Measurements from ENCODE around the gene C1orf198. TPM values are rescaled to one million over a fixed set of nuclear protein-coding genes. Genes with fewer than 3 reads are reported as not detected.

The C1orf198 gene
- total RNA-seq, 1 donor from 2014 or later = 43.1 TPM

DNA sequence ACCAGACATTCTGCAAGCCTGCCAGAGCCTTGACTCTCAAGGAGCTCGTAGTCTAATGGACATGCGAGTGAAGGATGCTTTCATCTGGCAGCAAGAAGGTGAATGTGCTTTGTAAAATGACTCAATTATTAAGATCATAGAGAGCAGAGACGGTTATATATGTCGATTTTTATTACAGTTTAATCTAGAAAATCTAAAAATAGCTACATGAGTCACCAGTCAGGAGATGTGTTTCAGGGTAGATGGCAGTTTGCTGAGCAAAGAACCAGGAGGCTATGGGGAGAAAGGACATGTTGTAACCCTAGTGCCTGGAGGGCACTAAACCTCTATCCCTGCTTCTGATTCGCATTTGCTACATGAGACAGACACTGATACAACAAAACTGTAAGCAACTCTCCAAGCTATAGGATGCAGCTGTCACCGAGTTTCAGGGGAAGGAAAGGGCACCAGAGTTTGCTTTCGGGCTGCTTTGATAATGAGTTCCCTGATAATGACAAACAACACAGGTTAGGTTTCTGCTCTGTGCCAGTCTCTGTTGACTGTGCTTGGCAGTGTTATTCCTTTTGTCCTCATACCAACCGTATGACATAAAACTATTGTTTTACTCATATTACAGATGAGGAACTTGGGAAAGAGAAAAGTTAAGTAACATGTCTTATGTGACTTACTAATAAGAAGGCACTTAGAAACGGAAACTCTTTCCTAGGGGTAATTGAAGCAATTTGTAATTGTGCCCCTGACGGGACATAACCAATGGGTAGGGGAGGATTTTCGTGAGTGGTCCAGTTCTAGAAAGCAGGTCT lies 43.2 kb downstream of the C1orf198 start:
- DNase-seq = no peak
- intact Hi-C loops (cut with DNase I) = no loop called here
- peak; percentile 66 for ATAC-seq (ENCODE audit: poor library complexity)

DNA sequence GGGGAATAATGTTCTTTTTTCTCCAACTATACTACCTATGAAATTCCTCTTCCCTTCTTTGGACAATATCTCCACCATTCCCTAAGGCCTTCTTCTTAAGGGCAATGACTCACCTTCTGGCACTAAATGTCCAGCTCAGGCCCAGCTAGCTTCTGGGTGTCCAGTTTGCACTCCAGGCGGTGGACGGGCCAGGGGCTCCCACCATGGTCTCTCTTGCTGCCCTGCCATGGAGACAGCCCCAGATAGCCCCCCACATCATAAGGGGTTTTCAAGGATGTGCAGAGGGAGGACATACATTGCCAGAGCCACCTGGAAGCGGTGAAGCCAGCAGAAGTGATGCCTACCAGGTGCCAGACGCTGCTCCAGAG lies 43.8 kb downstream of the C1orf198 start:
- ATAC-seq (ENCODE audit: poor library complexity) (peak; percentile 2), DNase-seq (no peak)
- intact Hi-C loops (cut with DNase I) = no loop called here

DNA sequence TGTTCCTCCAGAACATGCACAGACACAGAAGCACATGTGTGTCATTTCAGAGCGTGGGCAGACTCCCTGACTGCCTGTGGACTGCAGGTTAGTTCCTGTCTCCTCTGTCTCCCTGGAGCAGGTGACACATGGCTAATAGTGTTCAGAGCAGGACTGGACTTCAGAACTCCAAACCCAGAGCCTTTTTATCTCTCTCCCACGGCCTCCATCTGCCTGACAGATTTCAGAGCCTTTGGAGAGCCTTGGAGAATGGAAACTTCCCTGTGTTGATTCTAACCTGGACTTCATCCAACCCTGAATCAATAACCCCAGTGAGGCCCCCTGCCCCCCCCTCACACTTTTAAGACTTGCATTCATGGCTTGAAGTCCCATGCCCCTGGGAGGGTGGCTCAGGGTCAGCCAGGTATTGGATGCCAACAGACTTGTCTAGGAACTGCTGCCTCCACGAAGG lies 44.4 kb downstream of the C1orf198 start:
- no peak for ATAC-seq (ENCODE audit: poor library complexity)
- no peak for DNase-seq
- intact Hi-C loops (cut with DNase I) = no loop called here

DNA sequence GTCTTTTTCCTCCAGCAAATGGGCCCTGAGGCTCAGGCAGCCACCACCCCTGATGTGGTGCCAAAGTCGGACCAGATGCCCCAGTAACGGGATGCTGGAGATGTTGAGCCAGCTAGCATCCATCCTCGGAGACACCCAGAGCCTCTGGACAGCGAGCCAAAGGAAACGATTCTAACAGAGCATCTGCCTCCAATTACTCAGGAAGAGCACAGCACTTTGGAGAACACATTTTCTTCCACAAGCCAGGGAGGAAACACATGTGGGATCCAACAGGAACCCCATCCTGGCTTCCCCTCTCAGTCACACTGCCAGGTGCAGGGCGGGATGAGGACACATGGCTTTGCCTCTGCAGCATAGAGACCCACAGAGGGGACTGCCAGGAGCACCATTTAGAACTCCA lies 44.9 kb downstream of the C1orf198 start:
- DNase-seq (peak; percentile 53), ATAC-seq (ENCODE audit: poor library complexity) (peak; percentile 10)
- intact Hi-C loops (cut with DNase I) = no loop called here

DNA sequence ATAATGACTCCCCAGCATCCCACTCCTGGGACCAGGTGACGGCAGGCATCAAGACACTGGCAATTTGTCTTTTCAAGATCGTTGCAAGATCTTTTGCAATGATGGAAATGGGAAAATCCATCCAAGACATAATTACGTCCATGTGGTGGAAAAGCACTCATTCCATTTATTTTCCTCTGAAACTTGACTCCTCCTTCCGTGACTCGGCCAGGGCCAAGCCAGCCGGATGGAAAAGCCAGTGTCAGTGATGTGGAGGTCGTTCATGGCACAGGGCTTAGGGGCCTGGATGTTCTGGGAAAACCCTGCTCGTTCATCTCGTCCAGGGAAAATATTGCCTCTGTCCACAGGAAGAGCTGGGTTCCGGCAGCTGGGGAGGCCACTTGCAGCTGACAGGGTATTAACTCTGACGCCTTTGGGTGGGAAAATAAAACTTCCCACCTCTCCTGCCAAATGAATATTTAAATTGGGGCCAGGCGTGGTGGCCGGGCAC lies 46.2 kb downstream of the C1orf198 start:
- ATAC-seq (ENCODE audit: poor library complexity) (no peak), DNase-seq (peak; percentile 50)
- intact Hi-C loops (cut with DNase I) = no loop called here

DNA sequence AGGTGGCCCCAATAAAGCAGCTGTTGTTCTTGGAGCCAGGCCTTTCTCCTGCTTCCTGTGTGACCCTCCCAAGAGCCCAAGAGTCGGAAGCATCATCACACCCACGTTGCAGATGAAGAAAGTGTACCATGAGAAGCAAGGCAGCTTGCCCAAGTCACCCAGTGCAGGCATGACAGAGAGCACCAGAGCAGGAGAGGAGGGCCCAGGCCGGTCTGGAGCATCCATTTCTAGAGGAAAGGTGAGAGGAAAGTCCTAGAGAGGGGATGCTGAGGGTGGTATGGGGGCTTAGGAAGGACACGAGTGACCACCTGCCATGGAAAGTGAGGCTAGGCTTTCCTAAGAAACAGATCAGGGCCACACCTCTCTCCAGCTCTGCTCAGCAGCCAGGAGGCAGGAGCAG lies 47.0 kb downstream of the C1orf198 start:
- no peak for ATAC-seq (ENCODE audit: poor library complexity)
- intact Hi-C loops (cut with DNase I) = no loop called here

DNA sequence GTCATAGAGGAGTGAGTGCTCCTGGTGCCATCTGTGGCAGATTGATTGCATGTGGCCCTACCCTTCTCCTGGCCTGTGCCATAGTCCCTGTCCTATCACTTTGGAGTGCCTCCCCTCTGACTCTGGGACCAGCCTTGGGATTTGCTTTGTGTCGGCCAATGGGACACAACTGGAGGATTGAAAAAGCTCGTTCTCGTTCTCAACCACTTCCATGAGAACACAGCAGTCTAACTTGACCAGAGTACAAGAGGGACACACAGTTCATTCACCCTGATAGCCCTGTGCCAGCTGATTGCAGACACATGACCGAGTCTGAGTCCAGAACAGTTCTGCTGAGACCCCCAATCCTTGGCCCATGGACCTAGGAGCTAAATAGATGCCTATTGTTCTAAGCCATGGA lies 47.8 kb downstream of the C1orf198 start:
- ATAC-seq (ENCODE audit: poor library complexity) (no peak), DNase-seq (no peak)
- intact Hi-C loops (cut with DNase I) = no loop called here

More for the DNA sequence above, 47.0 kb downstream of the C1orf198 start:
- no peak for DNase-seq

DNA sequence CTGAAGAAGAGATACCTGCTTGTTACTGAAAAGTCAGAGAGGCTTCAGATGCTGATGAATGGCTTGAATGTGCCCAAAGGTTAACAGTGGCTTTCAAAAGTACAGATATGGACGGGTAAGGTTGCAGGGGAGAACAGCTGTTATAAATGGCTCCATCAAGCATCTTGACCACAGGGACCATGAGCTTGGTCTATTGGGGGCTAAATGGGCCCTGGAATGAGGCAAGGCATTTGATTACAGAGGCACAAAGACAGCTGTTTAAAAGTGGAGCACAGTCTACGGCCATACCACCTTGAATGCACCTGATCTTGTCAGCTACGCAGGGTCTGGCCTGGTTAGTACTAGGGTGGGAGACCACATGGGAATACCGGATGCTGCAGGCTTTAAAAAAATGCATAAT lies 48.3 kb downstream of the C1orf198 start:
- DNase-seq = no peak
- intact Hi-C loops (cut with DNase I) = no loop called here
- ATAC-seq (ENCODE audit: poor library complexity) = no peak

DNA sequence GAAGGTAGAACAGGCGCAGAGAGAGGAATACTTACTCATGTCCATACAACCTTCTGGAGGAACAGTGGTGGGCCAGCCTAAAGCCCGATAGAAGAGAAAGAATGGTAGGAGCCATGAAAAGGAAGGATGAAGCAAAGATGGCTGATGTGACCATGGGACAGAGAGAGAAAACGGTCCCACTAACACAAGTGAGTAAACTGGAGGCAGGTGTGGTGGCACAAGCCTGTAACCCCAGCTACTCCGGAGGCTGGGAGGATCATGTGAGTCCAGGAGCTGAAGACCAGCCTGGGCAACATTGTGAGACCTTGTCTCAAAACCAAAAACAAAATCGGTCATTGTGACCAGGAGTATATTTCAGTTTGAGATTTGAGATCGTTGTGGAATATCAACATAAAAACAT lies 49.4 kb downstream of the C1orf198 start:
- DNase-seq = no peak
- intact Hi-C loops (cut with DNase I) = no loop called here
- no peak for ATAC-seq (ENCODE audit: poor library complexity)

DNA sequence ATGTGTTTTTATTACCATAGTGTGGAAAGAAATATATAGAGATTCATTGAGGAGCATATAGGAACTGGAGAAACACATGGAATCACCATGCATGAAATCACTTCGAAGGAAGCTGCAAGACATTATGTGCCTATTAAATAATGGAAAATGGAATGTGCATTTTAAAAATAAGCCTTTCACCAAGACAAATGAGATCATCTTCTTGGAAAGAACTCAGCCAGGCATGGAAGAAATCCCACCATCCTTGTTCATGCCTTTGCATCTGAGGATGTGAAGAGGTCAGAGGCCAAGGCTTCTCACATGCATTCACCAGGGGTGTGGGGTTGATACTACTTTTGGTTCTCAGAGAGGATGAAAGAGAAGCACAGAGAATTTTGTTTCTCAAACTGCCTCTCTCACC lies 50.0 kb downstream of the C1orf198 start:
- no peak for ATAC-seq (ENCODE audit: poor library complexity)
- intact Hi-C loops (cut with DNase I) = no loop called here

DNA sequence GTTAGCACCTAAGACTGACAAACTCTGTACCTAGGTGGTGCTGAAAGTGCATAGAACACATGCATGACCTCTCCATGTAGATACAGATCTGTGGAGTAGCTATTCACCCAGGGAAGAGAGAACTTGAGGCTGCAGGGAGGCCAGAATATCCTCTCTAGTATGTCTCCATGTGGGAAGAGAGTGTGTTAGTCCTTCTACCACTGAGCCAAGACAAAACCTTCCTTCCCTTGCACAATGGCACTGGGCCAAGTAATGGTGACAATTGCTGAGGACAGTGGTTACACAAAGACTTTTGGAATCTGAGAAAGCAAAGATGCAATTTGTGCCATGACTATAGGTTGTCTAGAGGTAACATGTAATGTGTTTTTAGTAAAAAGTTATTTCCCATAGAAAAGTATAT lies 52.3 kb downstream of the C1orf198 start:
- DNase-seq (no peak), ATAC-seq (ENCODE audit: poor library complexity) (no peak)
- intact Hi-C loops (cut with DNase I) = no loop called here

More for the DNA sequence above, 50.0 kb downstream of the C1orf198 start:
- DNase-seq = no peak

DNA sequence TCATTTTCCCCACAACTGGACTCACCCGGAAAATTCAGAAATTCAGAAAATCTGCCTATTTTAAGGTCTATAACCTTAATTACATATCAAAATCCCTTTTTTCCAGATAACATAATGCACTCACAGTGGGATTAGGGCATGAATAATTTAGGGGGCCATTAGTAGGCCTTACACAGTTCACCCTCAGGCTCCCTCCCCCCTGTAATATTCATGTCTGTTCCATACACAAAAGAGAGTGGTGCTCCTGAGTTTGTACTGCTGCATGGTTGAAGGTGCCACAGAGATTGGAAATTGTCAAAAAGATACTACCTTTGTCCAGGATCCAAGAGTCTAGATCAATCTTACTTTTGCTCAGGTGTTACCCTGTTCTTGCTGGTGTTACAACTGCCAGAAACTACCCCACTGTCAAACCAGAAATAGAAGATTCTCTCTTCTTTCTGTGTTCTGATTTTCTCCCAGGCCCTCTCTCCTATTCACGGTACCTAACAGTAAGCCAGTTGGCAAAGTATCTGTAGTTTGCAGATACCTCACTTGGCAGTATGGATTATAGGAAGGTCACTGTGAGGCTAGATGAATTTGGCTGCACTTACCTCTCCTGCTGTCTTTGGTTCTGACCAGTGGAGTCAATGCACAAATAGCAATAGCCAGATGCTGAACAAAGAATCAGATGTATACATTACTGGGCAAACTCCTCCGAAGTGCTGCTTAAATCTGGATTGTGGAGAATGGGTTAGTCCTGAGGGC lies 53.2 kb downstream of the C1orf198 start:
- DNase-seq (no peak), ATAC-seq (ENCODE audit: poor library complexity) (peak; percentile 93)
- intact Hi-C loops (cut with DNase I) = no loop called here

DNA sequence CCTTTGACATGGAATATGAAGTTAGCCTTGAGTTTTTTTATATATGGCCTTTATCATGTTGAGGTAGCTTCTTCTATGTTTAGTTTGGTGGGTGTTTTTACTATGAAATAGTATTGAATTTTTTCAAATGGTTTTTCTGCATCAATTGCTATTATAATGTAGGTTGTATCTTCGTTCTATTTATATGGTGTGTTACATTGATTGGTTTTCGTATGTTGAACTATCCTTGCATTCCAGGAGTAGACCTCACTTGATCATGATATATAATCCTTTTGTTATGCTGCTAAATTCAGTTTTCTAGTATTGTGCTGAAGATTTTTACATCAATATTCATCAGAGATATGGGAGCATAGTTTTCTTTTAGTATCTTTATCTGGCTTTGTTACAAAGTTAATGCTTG lies 55.8 kb downstream of the C1orf198 start:
- intact Hi-C loops (cut with DNase I) = no loop called here
- DNase-seq = no peak
- ATAC-seq (ENCODE audit: poor library complexity) = no peak

DNA sequence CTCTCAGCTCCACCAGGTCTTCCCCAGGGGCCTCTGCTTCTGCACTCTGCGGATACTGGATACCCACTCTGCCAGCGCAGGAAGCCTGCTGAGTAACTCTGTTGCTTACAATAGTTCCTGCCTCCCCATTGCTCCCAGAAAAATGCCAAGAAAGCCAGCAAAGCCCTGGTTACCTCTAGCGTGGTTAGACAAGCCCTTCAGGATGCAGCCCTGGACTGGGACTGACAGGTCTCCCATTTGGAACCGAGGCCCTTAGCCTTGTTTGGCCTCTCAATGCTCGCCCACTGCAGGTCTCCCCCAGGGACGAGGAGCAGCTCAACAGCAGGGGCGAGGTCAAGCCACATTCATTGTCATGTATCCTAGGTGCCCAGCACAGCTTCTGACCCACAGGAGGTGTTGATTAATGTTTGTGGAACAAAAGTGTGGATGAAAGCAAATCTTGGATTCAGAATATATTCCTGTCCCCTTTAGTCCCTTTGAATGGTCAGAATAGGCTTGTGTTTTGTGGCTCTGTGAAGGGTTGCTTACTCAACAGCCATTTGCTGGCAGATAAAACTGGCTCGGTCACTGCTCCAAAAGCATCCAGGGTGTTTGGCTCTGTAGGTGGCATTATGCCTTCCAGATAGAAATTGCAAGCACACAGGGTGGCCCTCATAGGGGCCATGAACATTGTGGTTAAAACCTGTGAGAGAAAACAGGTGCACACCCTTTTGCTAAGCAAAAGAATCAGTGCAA lies 58.9 kb downstream of the C1orf198 start:
- ATAC-seq (ENCODE audit: poor library complexity) = peak; percentile 25
- intact Hi-C loops (cut with DNase I) = no loop called here
- DNase-seq = no peak

DNA sequence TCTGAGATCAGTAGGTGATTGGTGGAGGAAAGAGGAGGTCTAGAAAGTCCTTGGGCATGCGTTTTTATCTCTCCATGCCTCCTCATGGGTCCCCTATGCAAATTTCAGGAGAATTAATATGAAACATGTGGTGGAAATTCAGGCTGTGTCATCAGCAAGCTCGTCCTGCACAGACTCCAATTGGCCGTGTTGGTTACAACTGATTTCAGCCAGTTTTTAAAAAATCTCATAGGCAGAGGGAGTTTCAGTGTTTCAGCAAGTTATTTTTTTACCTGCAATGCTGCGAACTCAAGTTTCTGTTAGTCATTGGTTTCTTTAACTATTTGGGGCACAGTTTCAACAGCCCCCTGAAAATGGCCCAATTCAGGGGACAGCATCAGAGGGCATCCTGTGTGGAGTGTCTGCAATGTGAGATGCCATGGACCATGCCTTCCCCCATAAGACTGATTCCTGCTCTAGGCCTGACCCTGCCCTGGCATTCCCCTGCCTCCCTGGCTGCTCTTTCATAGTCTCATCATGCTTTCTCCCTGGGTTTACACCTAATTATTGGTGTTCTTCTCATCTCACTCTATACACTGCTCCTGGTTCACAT lies 59.9 kb downstream of the C1orf198 start:
- intact Hi-C loops (cut with DNase I) = no loop called here
- DNase-seq (no peak), ATAC-seq (ENCODE audit: poor library complexity) (no peak)

DNA sequence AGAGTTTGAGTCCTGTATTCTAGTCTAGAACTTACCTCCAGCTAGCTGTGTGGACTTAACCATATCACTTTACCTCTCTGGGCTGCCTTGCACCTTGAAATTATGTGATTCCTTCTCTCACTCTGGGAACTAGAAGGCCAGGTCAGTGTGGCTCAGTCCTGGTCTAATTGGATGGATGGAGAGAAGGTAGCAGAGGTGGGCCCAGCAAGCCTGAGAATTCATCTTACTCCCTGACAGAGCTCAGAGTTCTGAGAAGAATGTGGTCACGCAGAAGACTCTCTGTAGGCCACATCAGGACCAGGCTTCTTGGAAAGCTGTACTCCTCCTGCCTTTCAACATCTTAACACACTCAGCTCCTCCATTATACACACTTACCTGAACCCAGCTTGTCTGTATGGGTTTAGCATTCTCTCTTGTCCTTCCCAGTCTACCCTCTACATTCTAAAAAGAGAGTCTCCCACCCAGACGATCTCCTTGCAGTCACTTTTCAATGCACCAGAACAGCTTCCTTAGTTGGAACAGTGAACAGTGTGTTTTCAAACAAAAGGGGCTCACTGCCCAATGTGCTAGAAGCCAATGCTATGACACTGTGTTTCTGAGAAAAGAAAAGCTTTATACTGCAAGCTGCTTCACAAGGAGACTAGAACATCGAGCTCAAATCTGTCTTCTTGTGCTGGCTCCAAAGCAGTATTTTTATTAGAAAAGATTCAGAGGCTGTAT lies 60.6 kb downstream of the C1orf198 start:
- intact Hi-C loops (cut with DNase I) = loop anchor here (2.0 kb wide), 1 partner anchor 61 kb away; the partner anchor contains the start of gene C1orf198
- no peak for DNase-seq
- ATAC-seq (ENCODE audit: poor library complexity) = peak; percentile 6

DNA sequence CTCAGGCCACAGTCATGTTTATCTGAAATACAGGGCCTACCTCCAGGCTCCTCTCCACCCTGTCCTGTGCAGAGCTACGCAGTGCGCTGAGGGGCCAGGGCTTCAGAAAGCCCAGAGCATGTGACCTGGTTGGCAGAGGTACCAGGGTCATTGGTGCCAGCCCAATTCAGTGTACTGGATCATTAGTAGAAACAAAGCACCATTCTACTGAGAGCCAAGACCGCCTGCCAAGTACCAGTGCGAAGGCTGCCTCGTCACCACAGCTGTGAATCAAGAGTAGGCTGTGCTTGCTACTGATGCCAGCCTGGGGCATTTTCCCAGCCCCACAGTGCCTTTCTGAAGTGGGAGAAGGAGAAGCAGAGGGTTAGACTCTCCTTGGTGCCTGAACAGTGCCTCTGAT lies 61.3 kb downstream of the C1orf198 start:
- peak; percentile 86 for DNase-seq
- intact Hi-C loops (cut with DNase I) = loop anchor here (2.0 kb wide), 1 partner anchor 62 kb away; the partner anchor contains the start of gene C1orf198
- ATAC-seq (ENCODE audit: poor library complexity) = peak; percentile 97

DNA sequence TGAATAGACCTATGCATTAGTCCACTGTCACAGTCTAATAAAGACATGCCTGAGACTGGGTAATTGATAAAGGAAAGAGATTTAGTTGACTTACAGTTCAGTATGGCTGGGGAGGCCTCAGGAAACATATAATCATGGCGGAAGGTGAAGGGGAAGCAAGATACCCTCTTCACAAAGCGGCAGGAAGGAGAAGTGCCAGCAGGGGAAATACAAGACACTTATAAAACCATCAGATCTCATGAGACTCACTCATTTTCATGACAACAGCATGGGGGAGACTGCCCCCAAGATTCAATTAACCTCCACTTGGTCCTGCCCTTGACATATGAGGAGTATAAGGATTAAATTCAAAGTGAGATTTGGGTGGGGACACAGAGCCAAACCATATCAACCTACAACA lies 61.8 kb downstream of the C1orf198 start:
- DNase-seq = no peak
- no peak for ATAC-seq (ENCODE audit: poor library complexity)
- intact Hi-C loops (cut with DNase I) = loop anchor here (2.0 kb wide), 1 partner anchor 62 kb away; the partner anchor contains the start of gene C1orf198

All from Right ventricle myocardium superior (tissue), 1 donor.